HuH-7 (cell line): ENCODE measurements around the gene TOM1L2.
"Not testable (repeated sequence)": the region's sequence is repeated elsewhere in the genome, so short reads cannot be mapped to it uniquely, and the experiment has no call there.

Experiments
- DNase-seq: peaks from one replicate; pipeline ENCODE4 v3.0.0; 2011; ENCODE audit warnings: low spot score

TOM1L2 gene

GRCh38 chr17:17818088-17818526 is 154.1 kb downstream of the TOM1L2 start:
- no peak for DNase-seq

GRCh38 chr17:17817552-17817947 is 154.7 kb downstream of the TOM1L2 start:
- no peak for DNase-seq

GRCh38 chr17:17816831-17817551 is 155.2 kb downstream of the TOM1L2 start:
- no peak for DNase-seq

GRCh38 chr17:17816240-17816814 is 155.9 kb downstream of the TOM1L2 start:
- DNase-seq: no peak

- no peak for DNase-seq
These were observed 156.6 kb downstream of the TOM1L2 start for GRCh38 chr17:17815436-17816200.

- no peak for DNase-seq
These were observed 157.2 kb downstream of the TOM1L2 start for GRCh38 chr17:17815062-17815406.

GRCh38 chr17:17814162-17815061 is 157.8 kb downstream of the TOM1L2 start:
- no peak for DNase-seq

GRCh38 chr17:17813725-17814095 is 158.5 kb downstream of the TOM1L2 start:
- no peak for DNase-seq

GRCh38 chr17:17813055-17813724 is 159.0 kb downstream of the TOM1L2 start:
- no peak for DNase-seq

- peak; percentile 94 for DNase-seq
These were observed 159.8 kb downstream of the TOM1L2 start for GRCh38 chr17:17812211-17813054.

GRCh38 chr17:17811381-17812210 is 160.6 kb downstream of the TOM1L2 start:
- peak; percentile 92 for DNase-seq

GRCh38 chr17:17810895-17811248 is 161.3 kb downstream of the TOM1L2 start:
- DNase-seq: no peak

GRCh38 chr17:17810084-17810894 is 161.9 kb downstream of the TOM1L2 start:
- no peak for DNase-seq

GRCh38 chr17:17809531-17810083 is 162.6 kb downstream of the TOM1L2 start:
- no peak for DNase-seq

GRCh38 chr17:17808706-17809432 is 163.3 kb downstream of the TOM1L2 start:
- no peak for DNase-seq

GRCh38 chr17:17808200-17808599 is 164.0 kb downstream of the TOM1L2 start:
- DNase-seq: not testable (repeated sequence)

- DNase-seq: no peak
These were observed 164.8 kb downstream of the TOM1L2 start for GRCh38 chr17:17807440-17807839.
